SKM-1 (cell line): ENCODE measurements around the gene RYR1.

Experiments used
- DNase-seq: peaks from one replicate; lab custom pipeline; 2025; ENCODE audit not compliant: unreplicated experiment; lab: John Stamatoyannopoulos, UW

RYR1 gene

GRCh38 chr19:38433268-38433733 lies at the start of gene RYR1:
Gene RYR1 (plus strand): TSS chr19:38433691. CDS start chr19:38433830, 139 bp downstream.
- DNase-seq: no peak

- no peak for DNase-seq
Observed at GRCh38 chr19:38383743-38384142, 49.7 kb upstream of the RYR1 start.

- DNase-seq: no peak
Observed at GRCh38 chr19:38384209-38385027, 49.1 kb upstream of the RYR1 start.

DNA sequence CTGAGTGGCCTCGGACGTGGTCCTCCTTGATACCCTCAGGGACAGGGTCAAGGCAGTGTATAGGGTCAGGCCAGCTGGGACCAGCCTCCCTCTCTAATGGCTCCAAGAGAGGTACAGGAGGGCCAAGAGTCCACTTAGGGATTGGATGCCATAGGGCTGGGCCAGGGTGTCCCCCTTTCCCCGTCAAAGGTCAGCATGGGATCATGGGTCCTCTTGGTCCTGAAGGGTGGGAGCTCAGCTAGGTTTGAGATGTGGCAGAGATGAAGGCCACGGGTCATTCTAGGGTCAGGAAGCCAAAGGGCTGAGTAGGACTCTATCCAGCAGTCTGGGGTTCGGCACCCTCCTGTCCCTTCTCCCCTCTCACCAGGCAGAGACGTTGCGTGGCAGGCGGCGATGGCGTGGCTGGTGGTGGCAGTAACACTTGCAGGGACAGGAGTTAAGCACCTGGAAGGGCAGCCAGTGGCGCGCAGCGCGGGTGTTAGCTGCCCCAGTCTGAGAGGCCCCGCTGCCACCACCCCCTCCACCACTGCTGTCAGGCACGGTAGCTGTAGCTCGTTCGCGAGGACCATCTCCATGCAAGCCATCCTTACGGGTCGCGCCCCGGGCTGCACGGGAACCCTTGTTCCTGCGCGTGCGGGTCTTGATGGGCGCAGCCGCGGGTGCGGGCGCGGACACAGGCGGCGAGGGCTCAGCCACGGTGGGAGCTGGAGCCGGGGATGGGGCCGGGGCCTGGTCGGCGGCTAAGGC lies 48.3 kb upstream of the RYR1 start:
- DNase-seq: no peak

DNA sequence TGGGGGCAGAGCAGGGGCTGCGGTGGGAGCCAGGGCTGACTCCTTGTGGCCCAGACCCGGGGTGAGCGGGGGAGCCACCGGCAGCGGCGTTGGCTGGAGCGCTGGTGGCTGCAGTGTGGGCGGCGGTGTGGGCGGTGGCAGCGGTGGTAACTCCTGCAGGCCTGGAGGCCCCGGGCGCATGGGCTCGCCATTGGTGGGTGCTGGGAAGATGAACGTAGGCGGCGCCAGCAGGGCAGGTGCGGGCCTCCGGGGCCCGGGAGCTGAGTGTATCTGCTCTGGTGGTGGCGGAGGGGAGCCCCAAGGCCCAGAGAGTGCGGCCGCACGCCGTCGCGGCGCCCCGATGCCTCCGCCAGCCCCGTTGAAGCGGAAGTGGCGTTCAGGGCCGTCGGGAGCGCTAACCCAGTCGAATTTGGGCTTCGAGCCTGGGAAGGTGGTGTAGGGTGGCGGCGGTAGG lies 47.7 kb upstream of the RYR1 start:
- no peak for DNase-seq

- no peak for DNase-seq
Observed at GRCh38 chr19:38386300-38386970, 47.1 kb upstream of the RYR1 start.

- DNase-seq: no peak
Observed at GRCh38 chr19:38386971-38387549, 46.4 kb upstream of the RYR1 start.

- DNase-seq: peak; percentile 19
Observed at GRCh38 chr19:38387550-38388348, 45.7 kb upstream of the RYR1 start, which contains the start of gene GGN. Gene GGN (minus strand): TSS chr19:38388034. CDS start chr19:38387261, 773 bp downstream.

- no peak for DNase-seq
Observed at GRCh38 chr19:38388349-38389100, 45.0 kb upstream of the RYR1 start, which contains the start of gene SPRED3. Gene SPRED3 (plus strand): TSS chr19:38388697. CDS start chr19:38390303, 1,606 bp downstream.

DNA sequence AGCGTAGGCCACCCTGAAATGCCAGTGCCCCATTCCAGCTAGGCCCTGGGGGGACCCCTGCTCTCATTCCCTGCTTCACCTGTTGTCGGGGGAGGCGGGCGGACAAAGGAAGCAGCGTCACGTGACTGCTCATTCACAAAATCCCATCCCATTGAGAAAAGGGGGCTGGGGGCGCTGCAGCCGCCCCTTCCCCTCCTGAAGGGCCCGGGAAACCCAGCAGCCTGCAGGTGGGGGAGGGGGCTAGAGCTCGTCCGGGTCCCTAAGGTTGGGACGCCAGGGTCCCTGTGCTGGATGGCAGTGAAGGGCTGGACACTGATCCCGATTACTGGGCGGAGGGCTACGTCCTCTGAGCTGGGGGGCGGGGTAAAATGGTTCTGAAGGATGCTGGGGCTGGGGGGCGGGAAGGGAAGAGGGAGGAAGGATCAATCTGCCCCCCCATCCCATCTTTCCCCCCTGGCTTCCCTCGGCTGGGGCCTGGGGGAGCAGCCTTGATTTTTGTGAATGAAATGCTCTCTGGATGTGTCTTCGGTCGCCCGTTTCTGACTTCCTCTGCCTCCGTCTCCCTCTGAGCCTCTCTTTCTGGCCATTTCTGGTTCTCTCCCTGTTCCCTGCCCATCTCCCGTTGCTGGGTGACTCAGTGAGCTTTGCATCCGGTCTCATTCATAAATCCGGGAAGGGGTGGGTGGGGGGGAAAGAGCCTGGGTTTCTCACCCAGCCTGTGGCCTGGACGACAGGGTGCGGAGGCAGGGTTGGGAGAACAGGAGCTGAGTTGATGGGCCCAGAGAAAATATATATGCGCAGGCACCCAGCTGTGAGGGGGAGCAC lies 44.2 kb upstream of the RYR1 start:
- DNase-seq: no peak

DNA sequence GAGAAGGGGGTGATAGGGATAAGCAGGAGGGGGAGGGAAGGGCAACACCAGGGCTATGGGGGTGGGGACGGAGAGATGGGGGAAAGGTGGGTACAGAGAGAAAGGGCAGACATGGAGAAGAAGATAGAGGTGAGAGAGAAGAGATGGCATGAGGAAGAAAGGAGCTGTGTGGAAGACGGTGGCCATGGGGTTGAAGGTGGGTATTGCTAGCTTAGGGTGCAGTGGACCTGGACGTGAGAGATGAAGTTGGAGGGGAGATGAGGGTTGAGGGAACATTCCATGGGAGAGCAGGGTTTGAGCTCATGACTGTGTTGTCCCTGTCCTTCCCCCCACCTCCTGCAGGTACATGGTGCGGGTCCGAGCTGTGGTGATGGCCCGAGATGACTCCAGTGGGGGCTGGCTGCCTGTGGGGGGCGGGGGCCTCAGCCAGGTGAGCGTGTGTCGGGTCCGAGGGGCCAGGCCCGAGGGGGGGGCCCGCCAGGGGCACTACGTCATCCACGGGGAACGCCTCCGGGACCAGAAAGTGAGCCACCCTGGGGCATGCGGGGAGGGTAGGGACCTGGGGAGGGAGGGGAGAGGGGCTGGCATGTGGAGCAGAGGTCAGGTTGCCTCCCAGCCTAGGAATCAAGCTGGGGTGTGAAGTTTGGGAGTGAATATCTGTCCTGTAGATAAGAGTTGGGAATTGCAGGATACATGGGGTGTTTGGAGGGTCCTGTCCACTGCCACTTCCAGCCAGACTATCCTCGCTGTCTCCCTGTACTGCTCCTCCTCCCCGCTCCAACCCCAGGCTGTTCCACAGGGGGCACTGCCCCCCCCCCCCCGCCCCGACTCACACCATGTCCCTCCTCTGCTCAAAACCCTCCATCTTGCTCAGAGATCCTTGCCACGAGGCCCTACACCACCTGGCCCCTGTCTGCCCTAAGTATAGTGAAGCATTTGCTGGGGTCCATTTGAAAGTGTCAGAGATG lies 43.2 kb upstream of the RYR1 start:
- no peak for DNase-seq

DNA sequence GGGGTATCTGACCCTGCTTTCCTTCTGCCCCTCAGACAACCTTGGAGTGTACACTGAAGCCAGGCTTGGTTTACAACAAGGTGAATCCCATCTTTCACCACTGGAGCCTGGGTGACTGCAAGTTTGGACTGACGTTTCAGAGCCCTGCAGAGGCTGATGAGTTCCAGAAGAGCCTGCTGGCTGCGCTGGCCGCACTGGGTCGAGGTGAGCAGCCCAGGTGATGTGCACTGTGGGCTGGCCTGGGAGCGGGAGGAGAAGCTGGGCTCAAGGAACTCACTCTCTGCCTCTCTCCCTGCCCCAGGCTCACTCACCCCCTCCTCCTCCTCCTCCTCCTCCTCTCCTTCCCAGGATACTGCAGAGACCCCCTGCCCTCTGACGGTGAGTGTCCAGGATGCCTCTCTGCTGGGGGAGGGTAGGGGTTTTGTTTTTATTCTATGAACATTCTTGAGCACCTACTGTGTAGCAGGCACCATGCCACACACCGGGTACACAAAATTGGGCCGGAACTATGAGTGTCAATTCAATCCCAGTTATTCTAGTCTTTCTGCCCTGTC lies 41.5 kb upstream of the RYR1 start:
- DNase-seq: no peak

GRCh38 chr19:38392707-38393308 lies 40.7 kb upstream of the RYR1 start:
- DNase-seq: no peak

- no peak for DNase-seq
Observed at GRCh38 chr19:38394488-38394887, 39.0 kb upstream of the RYR1 start.

DNA sequence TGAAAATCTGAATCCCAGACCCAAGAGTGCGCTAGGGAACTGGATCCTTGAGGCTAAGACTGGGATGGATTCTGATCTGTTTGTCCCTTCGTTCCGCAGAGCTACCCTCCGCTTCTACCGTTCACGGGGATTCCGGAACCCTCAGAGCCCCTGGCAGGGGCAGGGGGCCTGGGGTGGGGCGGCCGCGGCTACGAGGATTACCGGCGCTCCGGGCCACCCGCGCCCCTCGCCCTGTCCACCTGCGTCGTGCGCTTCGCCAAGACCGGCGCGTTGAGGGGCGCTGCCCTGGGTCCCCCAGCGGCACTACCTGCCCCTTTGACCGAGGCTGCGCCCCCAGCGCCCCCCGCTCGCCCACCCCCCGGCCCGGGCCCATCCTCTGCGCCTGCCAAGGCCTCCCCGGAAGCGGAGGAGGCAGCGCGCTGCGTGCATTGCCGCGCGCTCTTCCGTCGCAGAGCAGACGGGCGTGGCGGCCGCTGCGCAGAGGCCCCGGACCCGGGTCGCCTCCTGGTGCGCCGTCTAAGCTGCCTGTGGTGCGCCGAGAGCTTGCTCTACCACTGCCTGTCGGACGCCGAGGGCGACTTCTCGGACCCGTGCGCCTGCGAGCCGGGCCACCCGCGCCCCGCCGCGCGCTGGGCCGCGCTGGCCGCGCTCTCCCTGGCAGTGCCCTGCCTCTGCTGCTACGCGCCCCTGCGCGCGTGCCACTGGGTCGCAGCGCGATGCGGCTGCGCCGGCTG lies 37.9 kb upstream of the RYR1 start:
- DNase-seq: no peak

DNA sequence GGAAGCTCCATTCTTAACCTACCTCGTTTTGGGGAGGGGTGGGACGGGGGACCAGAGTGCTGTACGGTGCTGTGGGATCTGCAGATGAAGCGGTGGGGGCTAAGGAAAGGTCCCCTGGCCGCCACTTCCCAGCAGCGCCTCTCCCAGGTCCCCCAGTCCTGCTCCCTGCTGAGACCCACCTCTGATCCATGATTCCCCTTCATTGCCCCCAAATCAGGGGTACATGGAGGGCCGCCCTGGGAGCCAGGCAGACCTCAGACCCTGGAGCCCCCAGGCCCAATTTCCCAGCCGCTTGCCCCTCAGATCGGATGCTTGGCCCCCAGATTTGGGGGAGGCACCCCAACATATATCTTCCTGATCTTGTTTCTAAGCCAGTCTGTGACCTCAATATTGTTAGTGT lies 34.4 kb upstream of the RYR1 start:
- DNase-seq: no peak
